HepG2 (cell line): ENCODE results near the gene RUSF1. TPM values are rescaled to one million over a fixed set of nuclear protein-coding genes. Genes with fewer than 3 reads are reported as not detected.

Source experiments
- AGO1 ChIP-seq: fragments of 200-400 bp; formaldehyde crosslinking; IDR thresholded peaks from 2 replicates; pipeline ENCODE4 v1.6.1; 2017; ENCODE audit warnings: mild to moderate bottlenecking, low read depth, low read length, moderate library complexity; ENCODE audit not compliant: poor library complexity, severe bottlenecking
- BCL6 ChIP-seq: IDR thresholded peaks from 2 replicates; pipeline ENCODE4 v1.6.1; 2016; ENCODE audit warnings: missing genetic modification reagents, missing compliant biosample characterization
- DMAP1 ChIP-seq: IDR thresholded peaks from 2 replicates; pipeline ENCODE4 v1.6.1; 2016
- ELF1 ChIP-seq: sonication (generic); formaldehyde crosslinking; IDR thresholded peaks from 2 replicates; pipeline ENCODE4 v1.4.0; 2020; ENCODE audit warnings: missing genetic modification reagents
- EP300 ChIP-seq, 3 experiments: sonication (generic) in 1 of 3; formaldehyde crosslinking in 1 of 3; IDR thresholded peaks; 2 replicates each; pipeline versions ENCODE4 v1.5.1 to v1.6.1; 2011 to 2020; ENCODE audit warnings: low read depth in 2 of 3, low read length in 2 of 3, borderline replicate concordance in 1 of 3, improper control_type of control experiment in 1 of 3, mild to moderate bottlenecking in 1 of 3, missing genetic modification reagents in 1 of 3, moderate library complexity in 1 of 3
- FOSL2 ChIP-seq: sonication (generic); formaldehyde crosslinking; IDR thresholded peaks from 2 replicates; pipeline ENCODE4 v1.4.0; 2020; ENCODE audit warnings: missing genetic modification reagents
- FOXJ3 ChIP-seq: sonication (generic); formaldehyde crosslinking; IDR thresholded peaks from 2 replicates; pipeline ENCODE4 v1.4.0; 2020; ENCODE audit warnings: missing genetic modification reagents, mild to moderate bottlenecking, borderline replicate concordance
- HNRNPK ChIP-seq: fragments of 200-400 bp; formaldehyde crosslinking; IDR thresholded peaks from 2 replicates; pipeline ENCODE4 v1.6.1; 2018; ENCODE audit warnings: low read length, low read depth, moderate library complexity, mild to moderate bottlenecking; ENCODE audit not compliant: poor library complexity, severe bottlenecking
- HOXA3 ChIP-seq: sonication (generic); formaldehyde crosslinking; IDR thresholded peaks from 2 replicates; pipeline ENCODE4 v1.5.0; 2020; ENCODE audit warnings: missing genetic modification reagents
- KDM2A ChIP-seq: sonication (generic); formaldehyde crosslinking; IDR thresholded peaks from 2 replicates; pipeline ENCODE4 v1.4.0; 2020; ENCODE audit warnings: low read depth, missing genetic modification reagents, borderline replicate concordance
- MIER2 ChIP-seq: IDR thresholded peaks from 2 replicates; pipeline ENCODE4 v1.6.1; 2016; ENCODE audit warnings: missing biosample characterization, missing genetic modification reagents
- NAIF1 ChIP-seq: sonication (generic); formaldehyde crosslinking; IDR thresholded peaks from 2 replicates; pipeline ENCODE4 v1.5.0; 2020; ENCODE audit warnings: mild to moderate bottlenecking, missing genetic modification reagents, borderline replicate concordance
- NFRKB ChIP-seq: fragments of 450-650 bp; IDR thresholded peaks from 2 replicates; pipeline ENCODE4 v1.6.1; 2017
- SIX4 ChIP-seq: sonication (generic); formaldehyde crosslinking; IDR thresholded peaks from 2 replicates; pipeline ENCODE4 v1.4.0; 2020; ENCODE audit warnings: missing genetic modification reagents
- SRSF9 ChIP-seq: fragments of 200-400 bp; formaldehyde crosslinking; IDR thresholded peaks from 2 replicates; pipeline ENCODE4 v1.6.1; 2018; ENCODE audit warnings: borderline replicate concordance, mild to moderate bottlenecking, low read depth, low read length; ENCODE audit not compliant: insufficient read depth, poor library complexity, severe bottlenecking
- TBX2 ChIP-seq: sonication (generic); formaldehyde crosslinking; IDR thresholded peaks from 2 replicates; pipeline ENCODE4 v1.5.0; 2020; ENCODE audit warnings: missing genetic modification reagents, mild to moderate bottlenecking, borderline replicate concordance
- ZNF296 ChIP-seq: sonication (generic); formaldehyde crosslinking; conservative IDR thresholded peaks from 2 replicates; pipeline ENCODE4 v1.5.0; 2020; ENCODE audit warnings: mild to moderate bottlenecking, missing genetic modification reagents
- ZNF383 ChIP-seq: sonication (generic); formaldehyde crosslinking; IDR thresholded peaks from 2 replicates; pipeline ENCODE4 v1.4.0; 2020; ENCODE audit warnings: missing genetic modification reagents, mild to moderate bottlenecking, borderline replicate concordance
- ZNF557 ChIP-seq: sonication (generic); formaldehyde crosslinking; IDR thresholded peaks from 2 replicates; pipeline ENCODE4 v1.4.0; 2020; ENCODE audit warnings: missing genetic modification reagents
- ZNF589 ChIP-seq: sonication (generic); formaldehyde crosslinking; conservative IDR thresholded peaks from 2 replicates; pipeline ENCODE4 v1.8.0; 2022; ENCODE audit warnings: mild to moderate bottlenecking, moderate library complexity, missing genetic modification reagents
- ZNF615 ChIP-seq: sonication (generic); formaldehyde crosslinking; IDR thresholded peaks from 2 replicates; pipeline ENCODE4 v1.5.0; 2020; ENCODE audit warnings: mild to moderate bottlenecking, missing genetic modification reagents, borderline replicate concordance
- ZNF644 ChIP-seq: IDR thresholded peaks from 2 replicates; pipeline ENCODE4 v1.6.1; 2016; ENCODE audit warnings: low read depth
- ZNF652 ChIP-seq: IDR thresholded peaks from 2 replicates; pipeline ENCODE4 v1.6.1; 2016; ENCODE audit warnings: low read depth, borderline replicate concordance
- ZNF788 ChIP-seq: sonication (generic); formaldehyde crosslinking; IDR thresholded peaks from 2 replicates; pipeline ENCODE4 v1.5.0; 2020; ENCODE audit warnings: mild to moderate bottlenecking, missing genetic modification reagents, borderline replicate concordance
- ZSCAN22 ChIP-seq: sonication (generic); formaldehyde crosslinking; IDR thresholded peaks from 2 replicates; pipeline ENCODE4 v1.4.0; 2020; ENCODE audit warnings: mild to moderate bottlenecking, missing genetic modification reagents
- polyA plus RNA-seq, 8 experiments: library from polyadenylated mRNA; depleted of rRNA in 3 of 8; stranded (reverse) in 7 of 8; unstranded in 1 of 8; fragments of >200 nt; fragmentation: Illumina TruSeq in 4 of 8; extraction: Trizol in 4 of 8; gene quantifications; 2 replicates each; pipeline versions ENCODE4 v1.2.1 to v1.2.3, GENCODE V29; 2011 to 2016; ENCODE audit warnings: low read depth in 4 of 8, missing spikeins in 1 of 8, mixed read lengths in 1 of 8; ENCODE audit not compliant: insufficient read depth in 1 of 8
- total RNA-seq, 5 experiments: library from RNA; depleted of rRNA; stranded (reverse); fragments of >200 nt; fragmentation: Illumina TruSeq; extraction: Trizol; gene quantifications; 2 replicates each; pipeline ENCODE4 v1.2.3, GENCODE V29; 2016; ENCODE audit warnings: low read depth in 1 of 5
- TF ChIP-seq, protein P1 (sequence below): sonication (generic); formaldehyde crosslinking; IDR thresholded peaks from 2 replicates; pipeline ENCODE4 v1.8.0; 2022; ENCODE audit warnings: mild to moderate bottlenecking, missing genetic modification reagents
- TF ChIP-seq, protein P2 (sequence below): sonication (generic); formaldehyde crosslinking; IDR thresholded peaks from 2 replicates; pipeline ENCODE4 v1.4.0; 2020; ENCODE audit warnings: mild to moderate bottlenecking, low read depth, missing genetic modification reagents
- TF ChIP-seq, protein P3 (sequence below): IDR thresholded peaks from 2 replicates; pipeline ENCODE4 v1.6.1; 2016; ENCODE audit warnings: missing genetic modification reagents, missing compliant biosample characterization

Gene RUSF1
- total and polyA plus RNA-seq, 2 of the 13 experiments (the other 11 are each of a cell fraction or from before 2014, with no cell fraction given), result 40.8 to 50.2 TPM

DNA sequence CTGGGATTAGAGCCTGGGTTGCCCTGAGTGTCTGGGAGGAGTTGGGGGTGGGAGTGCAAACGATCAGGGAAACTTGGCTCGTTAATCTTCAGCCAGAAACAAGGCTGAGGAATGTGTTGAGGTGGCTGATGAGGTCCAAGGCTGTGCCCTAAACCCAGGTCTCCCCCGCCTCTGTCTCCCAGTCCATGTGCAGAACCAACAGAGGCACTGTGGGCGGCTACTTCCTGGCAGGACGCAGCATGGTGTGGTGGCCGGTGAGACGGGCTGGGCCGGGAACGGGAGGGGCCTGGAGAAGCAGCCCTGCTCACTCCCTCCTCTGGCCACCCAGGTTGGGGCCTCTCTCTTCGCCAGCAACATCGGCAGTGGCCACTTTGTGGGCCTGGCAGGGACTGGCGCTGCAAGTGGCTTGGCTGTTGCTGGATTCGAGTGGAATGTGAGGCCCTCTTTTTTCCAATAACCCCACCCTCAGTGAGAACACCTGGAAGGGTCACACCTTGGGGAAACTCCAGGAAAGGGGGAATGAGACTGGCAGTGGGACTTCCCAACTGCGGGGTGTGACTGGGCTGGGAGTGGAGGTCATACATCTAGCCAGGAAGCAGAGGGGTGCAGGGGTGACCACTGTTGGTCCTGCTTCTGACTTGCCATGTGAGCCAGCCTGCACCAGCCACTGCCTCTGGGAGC lies 23.6 kb downstream of the RUSF1 start (continued):
- TF ChIP-seq ZNF383 (peak; percentile 73; the same call in 1 of the 2 replicates), NFRKB (no peak), HOXA3 (CRISPR knock-in tag) (peak; percentile 78), ZNF615 (CRISPR knock-in tag) (no peak), FOSL2 (CRISPR knock-in tag) (0 out of 2 replicates have a peak, but pooled peaks have one; percentile 37), ZNF296 (CRISPR knock-in tag) (no peak), SIX4 (CRISPR knock-in tag) (peak; percentile 28; the same call in 1 of the 2 replicates), SRSF9 (no peak), TBX2 (CRISPR knock-in tag) (peak; percentile 83), BCL6 (CRISPR knock-in tag) (peak; percentile 59), MIER2 (CRISPR knock-in tag) (peak; percentile 39; the same call in 1 of the 2 replicates), ELF1 (peak; percentile 82), ZNF788 (CRISPR knock-in tag) (peak; percentile 91; the same call in 1 of the 2 replicates), ZNF644 (CRISPR knock-in tag) (peak; percentile 56; the same call in 1 of the 2 replicates), NAIF1 (CRISPR knock-in tag) (no peak), DMAP1 (CRISPR knock-in tag) (peak; percentile 80), AGO1 (no peak), KDM2A (CRISPR knock-in tag) (peak; percentile 87), EP300 (IDR thresholded peaks at IDR 0.05; ENCODE audit: low read depth in 2 of 2, low read length in 2 of 2) (peak in 1 of 2 experiments; percentile 70; a peak in 1 of 4 replicates), EP300 (CRISPR knock-in tag; IDR thresholded peaks at IDR 0.05; ENCODE audit: borderline replicate concordance) (peak; percentile 43), ZNF652 (CRISPR knock-in tag) (no peak), ZNF589 (CRISPR knock-in tag) (no peak), ZNF557 (CRISPR knock-in tag) (peak; percentile 83; the same call in 1 of the 2 replicates), ZSCAN22 (CRISPR knock-in tag) (no peak), FOXJ3 (no peak), HNRNPK (no peak)
- TF ChIP-seq, protein P1, sequence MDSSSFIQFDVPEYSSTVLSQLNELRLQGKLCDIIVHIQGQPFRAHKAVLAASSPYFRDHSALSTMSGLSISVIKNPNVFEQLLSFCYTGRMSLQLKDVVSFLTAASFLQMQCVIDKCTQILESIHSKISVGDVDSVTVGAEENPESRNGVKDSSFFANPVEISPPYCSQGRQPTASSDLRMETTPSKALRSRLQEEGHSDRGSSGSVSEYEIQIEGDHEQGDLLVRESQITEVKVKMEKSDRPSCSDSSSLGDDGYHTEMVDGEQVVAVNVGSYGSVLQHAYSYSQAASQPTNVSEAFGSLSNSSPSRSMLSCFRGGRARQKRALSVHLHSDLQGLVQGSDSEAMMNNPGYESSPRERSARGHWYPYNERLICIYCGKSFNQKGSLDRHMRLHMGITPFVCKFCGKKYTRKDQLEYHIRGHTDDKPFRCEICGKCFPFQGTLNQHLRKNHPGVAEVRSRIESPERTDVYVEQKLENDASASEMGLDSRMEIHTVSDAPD (CRISPR knock-in tag), result no peak; the same call in 1 of the 2 replicates
- TF ChIP-seq, protein P2, sequence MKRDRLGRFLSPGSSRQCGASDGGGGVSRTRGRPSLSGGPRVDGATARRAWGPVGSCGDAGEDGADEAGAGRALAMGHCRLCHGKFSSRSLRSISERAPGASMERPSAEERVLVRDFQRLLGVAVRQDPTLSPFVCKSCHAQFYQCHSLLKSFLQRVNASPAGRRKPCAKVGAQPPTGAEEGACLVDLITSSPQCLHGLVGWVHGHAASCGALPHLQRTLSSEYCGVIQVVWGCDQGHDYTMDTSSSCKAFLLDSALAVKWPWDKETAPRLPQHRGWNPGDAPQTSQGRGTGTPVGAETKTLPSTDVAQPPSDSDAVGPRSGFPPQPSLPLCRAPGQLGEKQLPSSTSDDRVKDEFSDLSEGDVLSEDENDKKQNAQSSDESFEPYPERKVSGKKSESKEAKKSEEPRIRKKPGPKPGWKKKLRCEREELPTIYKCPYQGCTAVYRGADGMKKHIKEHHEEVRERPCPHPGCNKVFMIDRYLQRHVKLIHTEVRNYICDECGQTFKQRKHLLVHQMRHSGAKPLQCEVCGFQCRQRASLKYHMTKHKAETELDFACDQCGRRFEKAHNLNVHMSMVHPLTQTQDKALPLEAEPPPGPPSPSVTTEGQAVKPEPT (CRISPR knock-in tag), result no peak
- TF ChIP-seq, protein P3, sequence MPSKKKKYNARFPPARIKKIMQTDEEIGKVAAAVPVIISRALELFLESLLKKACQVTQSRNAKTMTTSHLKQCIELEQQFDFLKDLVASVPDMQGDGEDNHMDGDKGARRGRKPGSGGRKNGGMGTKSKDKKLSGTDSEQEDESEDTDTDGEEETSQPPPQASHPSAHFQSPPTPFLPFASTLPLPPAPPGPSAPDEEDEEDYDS (CRISPR knock-in tag), result peak; percentile 70; the same call in 1 of the 2 replicates
